H1 (cell line): Measurements from ENCODE around the gene GOLGA8J. TPM values are rescaled to one million over a fixed set of nuclear protein-coding genes. Genes with fewer than 3 reads are reported as not detected.

Source experiments
- CTCF ChIA-PET: fragments of 300-600 bp; sonication (Branson Sonifier 250); formaldehyde crosslinking; loops from one replicate; lab custom pipeline; 2021; ENCODE audit not compliant: partially characterized antibody; lab: Charles Lee
- POLR2A ChIA-PET: fragments of 300-600 bp; sonication (Branson Sonifier 250); formaldehyde crosslinking; loops from one replicate; lab custom pipeline; 2021; ENCODE audit warnings: inconsistent platforms; ENCODE audit not compliant: partially characterized antibody; lab: Charles Lee
- DNase-seq, 2 experiments: peaks; one replicate each; pipeline versions ENCODE4 v3.0.0 to v3.0.0-alpha.2; 2010 to 2022; ENCODE audit warnings: low spot score in 2 of 2, low read depth in 1 of 2, mixed read lengths in 1 of 2
- FAIRE-seq: peaks from 2 replicates; lab custom pipeline; 2011; peaks lifted over from hg19 to GRCh38; lab: Jason Lieb, UNC
- H2AFZ ChIP-seq: 2 replicates; pipeline ENCODE4 v1.8.1; 2012; ENCODE audit warnings: low read length, inconsistent platforms
- H2AK5ac ChIP-seq: 2 replicates; pipeline ENCODE4 v1.6.1; 2013; ENCODE audit warnings: low read depth, low read length
- H2BK120ac ChIP-seq: replicated peaks from 2 replicates; pipeline ENCODE3; 2013; ENCODE audit warnings: low read depth, low read length, inconsistent platforms
- H2BK12ac ChIP-seq: 2 replicates; pipeline ENCODE4 v1.6.1; 2013; ENCODE audit warnings: low read depth, low read length
- H2BK15ac ChIP-seq: 2 replicates; pipeline ENCODE4 v1.6.1; 2013; ENCODE audit warnings: low read length
- H2BK20ac ChIP-seq: 2 replicates; pipeline ENCODE4 v1.6.1; 2013; ENCODE audit warnings: low read length
- H2BK5ac ChIP-seq: 2 replicates; pipeline ENCODE4 v1.6.1; 2013; ENCODE audit warnings: low read depth, low read length
- H3K14ac ChIP-seq: 2 replicates; pipeline ENCODE4 v1.6.1; 2013; ENCODE audit warnings: inconsistent platforms; ENCODE audit not compliant: insufficient read length
- H3K18ac ChIP-seq: 2 replicates; pipeline ENCODE4 v1.6.1; 2013; ENCODE audit warnings: low read length; ENCODE audit errors: extremely low read depth
- H3K23ac ChIP-seq: 2 replicates; pipeline ENCODE4 v1.6.1; 2013; ENCODE audit warnings: inconsistent platforms; ENCODE audit not compliant: insufficient read length
- H3K23me2 ChIP-seq: 2 replicates; pipeline ENCODE4 v1.6.1; 2013; ENCODE audit warnings: low read depth, low read length
- H3K27ac ChIP-seq: 2 replicates; pipeline ENCODE4 v1.6.1; 2011; ENCODE audit warnings: low read depth, low read length, inconsistent platforms
- H3K27me3 ChIP-seq, 4 experiments: replicated peaks in 1 of 4; 1 replicate in 1 of 4; 2 replicates in 3 of 4; pipeline versions ENCODE4 v1.6.1 to v1.8.1; 2011 to 2013; ENCODE audit warnings: low read length in 3 of 4, mild to moderate bottlenecking in 3 of 4, inconsistent platforms in 2 of 4, mixed read lengths in 2 of 4, moderate library complexity in 1 of 4; ENCODE audit not compliant: control insufficient read depth in 3 of 4, insufficient read depth in 3 of 4; ENCODE audit errors: extremely low read depth in 1 of 4
- H3K36me3 ChIP-seq, 4 experiments: 2 replicates each; pipeline versions ENCODE4 v1.6.1 to v1.8.1; 2011 to 2013; ENCODE audit warnings: mild to moderate bottlenecking in 4 of 4, low read length in 3 of 4, moderate library complexity in 2 of 4, control low read depth in 1 of 4, inconsistent platforms in 1 of 4; ENCODE audit not compliant: insufficient read depth in 4 of 4, control insufficient read depth in 2 of 4
- H3K4ac ChIP-seq: replicated peaks from 2 replicates; pipeline ENCODE3; 2013; ENCODE audit warnings: low read length, low read depth, mixed read lengths, inconsistent platforms; ENCODE audit not compliant: insufficient read length
- H3K4me1 ChIP-seq, 4 experiments: replicated peaks in 1 of 4; 1 replicate in 1 of 4; 2 replicates in 3 of 4; pipeline versions ENCODE4 v1.6.1 to v1.8.1; 2011 to 2013; ENCODE audit warnings: low read length in 3 of 4, inconsistent platforms in 2 of 4, mixed read lengths in 1 of 4; ENCODE audit not compliant: insufficient read depth in 4 of 4, control insufficient read depth in 3 of 4
- H3K4me2 ChIP-seq, 2 experiments: 2 replicates each; pipeline versions ENCODE4 v1.6.1 to v1.8.1; 2011 to 2013; ENCODE audit warnings: low read depth in 2 of 2, low read length in 2 of 2, control low read depth in 1 of 2, inconsistent platforms in 1 of 2, mild to moderate bottlenecking in 1 of 2; ENCODE audit not compliant: insufficient read depth in 1 of 2
- H3K4me3 ChIP-seq, 4 experiments: fragments of 200-600, 300-600 bp in 1 of 4; sonication (generic), shearing (Covaris generic), sonication (Bioruptor Twin) in 1 of 4; 2 replicates each; pipeline versions ENCODE4 v1.5.1 to v1.8.1; 2011 to 2016; ENCODE audit warnings: low read length in 4 of 4, low read depth in 3 of 4, control low read depth in 2 of 4, inconsistent platforms in 2 of 4, mild to moderate bottlenecking in 2 of 4, mixed read lengths in 1 of 4, moderate library complexity in 1 of 4; ENCODE audit not compliant: insufficient read depth in 2 of 4; ENCODE audit errors: extremely low read depth in 1 of 4
- H3K56ac ChIP-seq: replicated peaks from 2 replicates; pipeline ENCODE3; 2013; ENCODE audit warnings: low read depth, mild to moderate bottlenecking, mixed read lengths, low read length, inconsistent platforms; ENCODE audit not compliant: insufficient read length
- H3K79me1 ChIP-seq: 2 replicates; pipeline ENCODE4 v1.6.1; 2013; ENCODE audit warnings: low read depth, low read length, control low read depth
- H3K79me2 ChIP-seq, 2 experiments: 2 replicates each; pipeline versions ENCODE4 v1.6.1 to v1.8.1; 2012 to 2013; ENCODE audit warnings: low read length in 2 of 2, mild to moderate bottlenecking in 2 of 2, inconsistent platforms in 1 of 2; ENCODE audit not compliant: insufficient read depth in 2 of 2, control insufficient read depth in 1 of 2
- H3K9ac ChIP-seq, 4 experiments: replicated peaks in 1 of 4; 1 replicate in 1 of 4; 2 replicates in 3 of 4; pipeline versions ENCODE4 v1.6.1 to v1.8.1; 2011 to 2013; ENCODE audit warnings: low read depth in 3 of 4, low read length in 3 of 4, control low read depth in 2 of 4, mild to moderate bottlenecking in 2 of 4, moderate library complexity in 2 of 4, inconsistent platforms in 1 of 4; ENCODE audit errors: extremely low read depth in 1 of 4
- H3K9me3 ChIP-seq, 2 experiments: 2 replicates each; pipeline versions ENCODE4 v1.6.1 to v1.8.1; 2012 to 2013; ENCODE audit warnings: mild to moderate bottlenecking in 2 of 2, moderate library complexity in 2 of 2, control low read depth in 1 of 2, inconsistent platforms in 1 of 2, low read depth in 1 of 2, low read length in 1 of 2, mixed read lengths in 1 of 2; ENCODE audit not compliant: insufficient read depth in 2 of 2
- H4K20me1 ChIP-seq, 2 experiments: replicated peaks in 1 of 2; 2 replicates each; pipeline versions ENCODE3 to v1.8.1; 2011 to 2013; ENCODE audit warnings: inconsistent platforms in 2 of 2, low read length in 2 of 2, mild to moderate bottlenecking in 1 of 2; ENCODE audit not compliant: insufficient read depth in 2 of 2, control insufficient read depth in 1 of 2
- H4K5ac ChIP-seq: 2 replicates; pipeline ENCODE4 v1.6.1; 2013; ENCODE audit warnings: low read length, low read depth, mixed read lengths, inconsistent platforms; ENCODE audit not compliant: insufficient read length
- H4K8ac ChIP-seq: 2 replicates; pipeline ENCODE4 v1.8.0; 2013; ENCODE audit warnings: mild to moderate bottlenecking, moderate library complexity, low read length, inconsistent platforms; ENCODE audit not compliant: insufficient read depth; ENCODE audit errors: extremely low read depth
- H4K91ac ChIP-seq: replicated peaks from 2 replicates; pipeline ENCODE3; 2013; ENCODE audit warnings: low read length, mixed read lengths, inconsistent platforms; ENCODE audit not compliant: insufficient read length
- EZH2 ChIP-seq: fragments of 200-600 bp; sonication (generic); IDR thresholded peaks from 2 replicates; pipeline ENCODE4 v1.7.1; 2012; ENCODE audit warnings: low read depth, mild to moderate bottlenecking, moderate library complexity, low read length, inconsistent platforms; ENCODE audit not compliant: severe bottlenecking
- WGBS, 2 experiments: shearing (Covaris generic) in 1 of 2; methylation state at CpG; one replicate each; pipeline versions ENCODE4 v1.1.6 to v1.1.7; 2013 to 2015; ENCODE audit warnings: low lambda C conversion rate in 2 of 2, mixed read lengths in 2 of 2, inconsistent platforms in 1 of 2, low coverage in 1 of 2, missing lambda C conversion rate in 1 of 2; ENCODE audit not compliant: insufficient replicate concordance in 2 of 2, insufficient coverage in 1 of 2, insufficient read length in 1 of 2; ENCODE audit errors: extremely low coverage in 1 of 2, missing lambda C conversion rate in 1 of 2; 5-methylcytosine and 5-hydroxymethylcytosine counted together
- polyA plus RNA-seq, 7 experiments: library from polyadenylated mRNA; depleted of rRNA in 3 of 7; stranded (reverse) in 5 of 7; unstranded in 2 of 7; fragments of >200 nt in 5 of 7; fragments of 200-250 nt in 2 of 7; gene quantifications; 1 replicate in 5 of 7; 2 replicates in 1 of 7; 4 replicates in 1 of 7; pipeline versions ENCODE4 v1.2.1 to v1.2.3, GENCODE V29; 2011 to 2013; ENCODE audit warnings: missing spikeins in 2 of 7, mixed read lengths in 2 of 7
- total RNA-seq: library from RNA; stranded (reverse); fragmentation: NEBNext Ultra II Directional; extraction: Animal tissue kit (Norgen Biotek cat#: 25700); gene quantifications from 2 replicates; pipeline ENCODE4 v1.2.1, GENCODE V29; 2021

The GOLGA8J gene
- total and polyA plus RNA-seq, 2 of the 8 experiments (the other 6 are each of a cell fraction or from before 2014, with no cell fraction given): not detected

DNA sequence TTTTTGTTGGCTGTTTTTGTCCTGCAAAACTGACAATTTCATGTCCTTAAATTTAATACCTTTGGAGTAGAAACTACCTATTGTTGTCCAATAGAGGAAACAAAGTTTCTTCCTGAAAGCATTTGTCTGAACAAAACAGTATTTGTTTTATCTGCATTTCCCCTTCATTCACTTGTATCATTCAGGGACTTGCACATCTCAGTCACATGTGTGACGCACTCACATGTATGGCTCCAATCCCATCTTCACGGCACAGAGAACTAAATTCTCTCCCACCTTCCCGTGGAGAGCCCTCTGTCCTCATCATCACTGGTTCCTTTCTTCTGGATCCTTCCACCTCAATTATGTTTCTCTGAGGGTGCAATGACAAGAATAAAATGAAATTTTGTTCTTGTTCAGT lies 49.5 kb upstream of the GOLGA8J start:
- ChIA-PET CTCF (interaction anchor here (1.9 kb wide), 1 partner anchor 48 kb away, joined by 7 read pairs; no protein-coding TSS in a partner anchor), POLR2A (no interaction called here)
- H3K79me2 ChIP-seq: no peaks in the 10 kb centered on the region
- no peak overlapping the region for H3K4ac ChIP-seq
- no peak overlapping the region; the same call in 1 of the 2 replicates for H2AFZ ChIP-seq
- H2AK5ac ChIP-seq: no peak overlapping the region
- H2BK12ac ChIP-seq: no peak overlapping the region
- TF ChIP-seq EZH2: no peak
- no peaks in the 10 kb centered on the region for H3K79me1 ChIP-seq
- no peaks in the 10 kb centered on the region for H3K9me3 ChIP-seq
- H3K56ac ChIP-seq: no peak overlapping the region
- FAIRE-seq: no peak
- no peaks in the 10 kb centered on the region for H4K20me1 ChIP-seq
- no peak overlapping the region for H2BK20ac ChIP-seq
- H2BK120ac ChIP-seq: no peak overlapping the region
- WGBS, 2 experiments: 93% methylated on average over 3 of the region's 3 CpGs; no CpG with 5 or more reads in 1 of the 2 experiments
- H4K91ac ChIP-seq: no peak overlapping the region
- no peaks in the 10 kb centered on the region for H3K27me3 ChIP-seq
- H3K4me3 ChIP-seq: no peak overlapping the region
- H3K23ac ChIP-seq: no peak overlapping the region
- no peak overlapping the region for H3K9ac ChIP-seq
- H3K4me1 ChIP-seq: no peaks in the 10 kb centered on the region
- H3K18ac ChIP-seq: no peak overlapping the region
- H2BK5ac ChIP-seq: no peak overlapping the region
- H3K36me3 ChIP-seq: no peaks in the 10 kb centered on the region
- H3K4me2 ChIP-seq: no peak overlapping the region
- no peak overlapping the region for H3K27ac ChIP-seq
- no peaks in the 10 kb centered on the region for H3K23me2 ChIP-seq
- H2BK15ac ChIP-seq: no peak overlapping the region
- no peak overlapping the region for H4K8ac ChIP-seq
- DNase-seq: no peak
- no peak overlapping the region for H4K5ac ChIP-seq
- H3K14ac ChIP-seq: no peak overlapping the region
